ENCODE measurements around the gene BCL2. TPM values are rescaled to one million over a fixed set of nuclear protein-coding genes. Genes with fewer than 3 reads are reported as not detected.

The BCL2 gene
- total RNA-seq, 1 donor from 2014 or later: 20.5 TPM

GRCh38 chr18:63177259-63177658, 142.3 kb downstream of the BCL2 start:
- peaks cover 0 to 41% of the 10 kb centered on the region in 2 donors for H3K4me1 ChIP-seq
- no peak overlapping the region for H3K27ac ChIP-seq
- no peaks in the 10 kb centered on the region for H3K36me3 ChIP-seq
- no peak overlapping the region for H3K4me3 ChIP-seq
- H3K27me3 ChIP-seq: no peaks in the 10 kb centered on the region
- no peaks in the 10 kb centered on the region for H3K9me3 ChIP-seq
- DNase-seq (ENCODE audit: low spot score in 2 of 2): no peak
- no peak for TF ChIP-seq CTCF (IDR thresholded peaks at IDR 0.05)
- intact Hi-C loops (cut with DNase I): loop anchor here (2.0 kb wide), 1 partner anchor 16 kb away; no protein-coding TSS in a partner anchor

- DNase-seq (ENCODE audit: low spot score in 2 of 2): no peak
- Histone ChIP-seq H3K9me3 (no peaks in the 10 kb centered on the region), H3K27me3 (no peaks in the 10 kb centered on the region), H3K4me3 (peak overlapping the region in 1 of 2 donors; percentile 19), H3K27ac (peak overlapping the region; percentile 29 to 44), H3K4me1 (peaks cover 0 to 32% of the 10 kb centered on the region in 2 donors), H3K36me3 (no peaks in the 10 kb centered on the region)
- intact Hi-C loops (cut with DNase I): no loop called here
- TF ChIP-seq CTCF (IDR thresholded peaks at IDR 0.05): no peak
These were observed 144.3 kb downstream of the BCL2 start for GRCh38 chr18:63175264-63175663.

- DNase-seq (ENCODE audit: low spot score in 2 of 2): no peak
- Histone ChIP-seq H3K27me3 (no peaks in the 10 kb centered on the region), H3K4me1 (peaks cover 0 to 20% of the 10 kb centered on the region in 2 donors), H3K27ac (no peak overlapping the region), H3K36me3 (no peaks in the 10 kb centered on the region), H3K4me3 (peak overlapping the region in 1 of 2 donors; percentile 28), H3K9me3 (no peaks in the 10 kb centered on the region)
- no peak for TF ChIP-seq CTCF (IDR thresholded peaks at IDR 0.05)
- intact Hi-C loops (cut with DNase I): no loop called here
These were observed 145.6 kb downstream of the BCL2 start for GRCh38 chr18:63173983-63174382.

- H3K27me3 ChIP-seq: no peaks in the 10 kb centered on the region
- intact Hi-C loops (cut with DNase I): no loop called here
- H3K9me3 ChIP-seq: no peaks in the 10 kb centered on the region
- no peak for TF ChIP-seq CTCF (IDR thresholded peaks at IDR 0.05)
- no peak overlapping the region for H3K4me3 ChIP-seq
- no peak overlapping the region for H3K27ac ChIP-seq
- no peak for DNase-seq (ENCODE audit: low spot score in 2 of 2)
- H3K4me1 ChIP-seq: peaks cover 0 to 9% of the 10 kb centered on the region in 2 donors
- no peaks in the 10 kb centered on the region for H3K36me3 ChIP-seq
These were observed 149.7 kb downstream of the BCL2 start for GRCh38 chr18:63169853-63170252.

- intact Hi-C loops (cut with DNase I): no loop called here
- Histone ChIP-seq H3K27me3 (no peaks in the 10 kb centered on the region), H3K9me3 (no peaks in the 10 kb centered on the region), H3K36me3 (no peaks in the 10 kb centered on the region), H3K4me1 (peaks cover 0 to 3% of the 10 kb centered on the region in 2 donors), H3K4me3 (no peak overlapping the region), H3K27ac (no peak overlapping the region)
- TF ChIP-seq CTCF (IDR thresholded peaks at IDR 0.05): no peak
- no peak for DNase-seq (ENCODE audit: low spot score in 2 of 2)
These were observed 151.3 kb downstream of the BCL2 start for GRCh38 chr18:63168287-63168686.

- Histone ChIP-seq H3K4me1 (peaks cover 3 to 13% of the 10 kb centered on the region in 2 donors), H3K9me3 (no peaks in the 10 kb centered on the region), H3K4me3 (no peak overlapping the region), H3K36me3 (no peaks in the 10 kb centered on the region), H3K27me3 (no peaks in the 10 kb centered on the region), H3K27ac (no peak overlapping the region)
- intact Hi-C loops (cut with DNase I): no loop called here
- TF ChIP-seq CTCF (IDR thresholded peaks at IDR 0.05): no peak
- DNase-seq (ENCODE audit: low spot score in 2 of 2): no peak
These were observed 153.4 kb downstream of the BCL2 start for GRCh38 chr18:63166142-63166541.

Data from ascending aorta (tissue), 2 donors.